Colonic mucosa (tissue), 4 donors: Measurements from ENCODE around the gene PEPD. TPM values are rescaled to one million over a fixed set of nuclear protein-coding genes. Genes with fewer than 3 reads are reported as not detected.

ENCODE experiments used
- DNase-seq: peaks from one replicate; pipeline ENCODE4 v3.0.0-alpha.2; 2020
- H3K27ac ChIP-seq: fragments of 200-600 bp; one replicate; pipeline ENCODE4 v1.8.0; 2021
- H3K27me3 ChIP-seq: fragments of 200-600 bp; one replicate; pipeline ENCODE4 v1.8.0; 2021
- H3K36me3 ChIP-seq: fragments of 200-600 bp; one replicate; pipeline ENCODE4 v1.8.0; 2021
- H3K4me1 ChIP-seq: fragments of 200-600 bp; one replicate; pipeline ENCODE4 v1.8.0; 2021; ENCODE audit warnings: mild to moderate bottlenecking
- H3K4me3 ChIP-seq: fragments of 200-600 bp; one replicate; pipeline ENCODE4 v1.8.0; 2021
- H3K9ac ChIP-seq, 2 donors: one replicate each; pipeline ENCODE4 v1.7.0; 2013; ENCODE audit warnings: control low read depth in 2 of 2, low read depth in 2 of 2, low read length in 2 of 2
- H3K9me3 ChIP-seq: fragments of 200-600 bp; one replicate; pipeline ENCODE4 v1.8.0; 2021
- CTCF ChIP-seq: fragments of 200-600 bp; IDR thresholded peaks from one replicate; pipeline ENCODE4 v1.8.0; 2022; ENCODE audit warnings: antibody characterized with exemption, mild to moderate bottlenecking
- intact Hi-C: fragments of 100-400 bp; cut with DNase I; formaldehyde crosslinking; loops from one replicate; pipeline ENCODE4 v1.14.1; 2022
- total RNA-seq, 2 donors: library from RNA; stranded (reverse); fragmentation: NEBNext Ultra II Directional in 1 of 2; extraction: Animal tissue kit (Norgen Biotek cat#: 25700) in 1 of 2; gene quantifications; one replicate each; pipeline ENCODE4 v1.2.1, GENCODE V29; 2021
- donor health status: healthy.
- donor health status: DM: no; HTN: no; CAD: no.
- donor health status: DM: no; HTN: no; CAD: no.

PEPD gene
- total RNA-seq, 2 donors from 2014 or later = 47.9 to 71.4 TPM

GRCh38 chr19:33529094-33529676 lies 7.6 kb upstream of the PEPD start:
- Histone ChIP-seq H3K27me3 (no peaks in the 10 kb centered on the region), H3K9me3 (no peaks in the 10 kb centered on the region), H3K36me3 (no peaks in the 10 kb centered on the region), H3K9ac (no peak overlapping the region), H3K27ac (no peak overlapping the region), H3K4me3 (no peak overlapping the region), H3K4me1 (no peaks in the 10 kb centered on the region)
- intact Hi-C loops = no loop called here
- TF ChIP-seq CTCF = no peak
- DNase-seq = no peak

GRCh38 chr19:33528404-33528803 lies 6.8 kb upstream of the PEPD start:
- Histone ChIP-seq H3K9me3 (no peaks in the 10 kb centered on the region), H3K4me1 (no peaks in the 10 kb centered on the region), H3K4me3 (no peak overlapping the region), H3K36me3 (no peaks in the 10 kb centered on the region), H3K27ac (no peak overlapping the region), H3K9ac (no peak overlapping the region), H3K27me3 (no peaks in the 10 kb centered on the region)
- no peak for DNase-seq
- intact Hi-C loops = no loop called here
- TF ChIP-seq CTCF = no peak

GRCh38 chr19:33527125-33527524 lies 5.5 kb upstream of the PEPD start:
- H3K36me3 ChIP-seq = no peaks in the 10 kb centered on the region
- H3K27me3 ChIP-seq = no peaks in the 10 kb centered on the region
- no peak for DNase-seq
- intact Hi-C loops = no loop called here
- H3K4me3 ChIP-seq = no peak overlapping the region
- H3K9ac ChIP-seq = no peak overlapping the region
- H3K9me3 ChIP-seq = no peaks in the 10 kb centered on the region
- TF ChIP-seq CTCF = no peak
- no peaks in the 10 kb centered on the region for H3K4me1 ChIP-seq
- no peak overlapping the region for H3K27ac ChIP-seq

- Histone ChIP-seq H3K4me3 (no peak overlapping the region), H3K27me3 (no peaks in the 10 kb centered on the region), H3K27ac (no peak overlapping the region), H3K36me3 (no peaks in the 10 kb centered on the region), H3K4me1 (peaks cover 5% of the 10 kb centered on the region), H3K9me3 (no peaks in the 10 kb centered on the region), H3K9ac (no peak overlapping the region)
- DNase-seq = no peak
- intact Hi-C loops = no loop called here
- TF ChIP-seq CTCF = no peak
Measured at GRCh38 chr19:33524024-33524664, 2.6 kb upstream of the PEPD start.

GRCh38 chr19:33523167-33523566 lies 1.6 kb upstream of the PEPD start:
- DNase-seq = no peak
- H3K27me3 ChIP-seq = no peaks in the 10 kb centered on the region
- no peak overlapping the region for H3K9ac ChIP-seq
- TF ChIP-seq CTCF = no peak
- peaks cover 5% of the 10 kb centered on the region for H3K4me1 ChIP-seq
- H3K9me3 ChIP-seq = no peaks in the 10 kb centered on the region
- no peaks in the 10 kb centered on the region for H3K36me3 ChIP-seq
- no peak overlapping the region for H3K27ac ChIP-seq
- H3K4me3 ChIP-seq = no peak overlapping the region
- intact Hi-C loops = no loop called here
